Kidney glomerular epithelial cell (primary cell): Measurements from ENCODE around the gene NEK1.
"Not testable (repeated sequence)": the region's sequence is repeated elsewhere in the genome, so short reads cannot be mapped to it uniquely, and the experiment has no call there.

Experiments used
- DNase-seq: peaks from one replicate; lab custom pipeline; 2025; lab: John Stamatoyannopoulos, UW

Gene NEK1

GRCh38 chr4:169627307-169627706 lies 14.9 kb upstream of the NEK1 start:
- DNase-seq = peak; percentile 43

GRCh38 chr4:169626331-169627282 lies 14.2 kb upstream of the NEK1 start:
- no peak for DNase-seq

DNA sequence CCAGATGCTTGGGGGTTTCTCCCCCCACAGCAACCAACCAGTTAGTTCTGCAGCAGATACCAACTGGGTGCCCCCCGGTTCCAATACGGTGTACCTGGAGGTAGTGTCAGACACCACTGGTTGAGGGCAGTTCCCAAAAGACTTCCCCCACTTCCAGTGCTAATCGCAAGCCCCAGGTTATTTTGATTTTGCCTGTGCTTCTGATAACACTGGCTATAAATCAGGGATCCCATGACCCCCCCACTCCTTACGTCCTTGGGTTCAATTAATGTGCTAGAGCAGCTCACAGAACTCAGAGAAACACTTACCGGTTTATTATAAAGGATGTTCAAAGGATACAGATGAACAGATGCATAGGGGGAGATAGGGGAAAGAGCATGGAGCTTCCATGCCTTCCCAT lies 13.5 kb upstream of the NEK1 start:
- DNase-seq = no peak

- not testable (repeated sequence) for DNase-seq
Observed at GRCh38 chr4:169624012-169624411, 11.6 kb upstream of the NEK1 start.

GRCh38 chr4:169622566-169622965 lies 10.2 kb upstream of the NEK1 start:
- DNase-seq = no peak

GRCh38 chr4:169621731-169622492 lies 9.5 kb upstream of the NEK1 start:
- DNase-seq = peak; percentile 15

GRCh38 chr4:169620880-169621248 lies 8.5 kb upstream of the NEK1 start:
- DNase-seq = peak; percentile 50

GRCh38 chr4:169619958-169620879 lies 7.8 kb upstream of the NEK1 start, which contains the start of gene CLCN3:
Gene CLCN3, plus strand, starts transcription at chr4:169620578. Its CDS starts 15,351 bp downstream, at chr4:169635929.
- DNase-seq = peak; percentile 95

DNA sequence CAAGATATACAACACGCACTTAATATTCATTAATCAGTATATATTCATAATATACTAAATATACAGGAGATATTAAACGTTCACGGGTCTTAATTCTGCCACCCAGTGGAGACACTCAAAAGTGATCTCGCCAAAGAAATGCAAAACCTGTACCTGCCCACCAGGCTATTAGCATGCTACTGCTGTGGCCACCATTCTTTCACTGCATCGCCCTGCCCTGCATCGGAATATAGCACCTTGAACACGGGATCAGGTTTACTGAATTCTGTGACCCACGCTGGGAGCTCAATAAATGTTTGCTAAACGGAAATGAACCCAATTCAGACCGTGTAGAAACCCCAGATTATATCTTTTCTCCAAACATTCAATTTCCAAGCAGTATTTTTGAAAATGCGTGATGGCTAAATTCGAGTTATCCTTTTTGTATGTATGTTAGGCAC lies 7.2 kb upstream of the NEK1 start:
- peak; percentile 61 for DNase-seq

- no peak for DNase-seq
Observed at GRCh38 chr4:169618986-169619385, 6.6 kb upstream of the NEK1 start.

GRCh38 chr4:169618286-169618685 lies 5.9 kb upstream of the NEK1 start:
- no peak for DNase-seq

- DNase-seq = no peak
Observed at GRCh38 chr4:169617306-169617705, 4.9 kb upstream of the NEK1 start.

- DNase-seq = no peak
Observed at GRCh38 chr4:169616846-169617245, 4.5 kb upstream of the NEK1 start.

GRCh38 chr4:169615467-169616106 lies 3.2 kb upstream of the NEK1 start:
- DNase-seq = peak; percentile 48

GRCh38 chr4:169612871-169613859 lies 782 bp upstream of the NEK1 start:
- peak; percentile 81 for DNase-seq

- no peak for DNase-seq
Observed at GRCh38 chr4:169611157-169611556, 1.2 kb downstream of the NEK1 start.

DNA sequence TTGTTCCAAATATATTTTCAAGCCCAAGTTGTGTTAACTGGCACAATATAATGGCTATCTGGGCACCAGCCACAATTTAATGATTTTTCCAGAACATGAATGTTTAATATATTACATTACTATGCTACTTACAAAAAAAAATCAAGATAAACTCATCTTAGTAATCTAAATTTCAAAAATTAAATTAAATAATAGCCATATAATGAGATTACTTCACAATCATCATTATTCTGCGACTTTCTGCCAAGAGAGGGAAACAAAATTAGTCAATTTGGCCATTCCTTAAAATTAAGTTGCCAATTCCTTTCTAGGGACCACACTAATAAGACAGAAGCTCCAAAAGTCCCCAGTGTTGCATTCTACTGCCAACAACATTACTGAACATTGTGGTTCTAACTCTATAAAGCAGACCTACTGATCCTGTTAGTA lies 7.5 kb downstream of the NEK1 start:
- DNase-seq = no peak

DNA sequence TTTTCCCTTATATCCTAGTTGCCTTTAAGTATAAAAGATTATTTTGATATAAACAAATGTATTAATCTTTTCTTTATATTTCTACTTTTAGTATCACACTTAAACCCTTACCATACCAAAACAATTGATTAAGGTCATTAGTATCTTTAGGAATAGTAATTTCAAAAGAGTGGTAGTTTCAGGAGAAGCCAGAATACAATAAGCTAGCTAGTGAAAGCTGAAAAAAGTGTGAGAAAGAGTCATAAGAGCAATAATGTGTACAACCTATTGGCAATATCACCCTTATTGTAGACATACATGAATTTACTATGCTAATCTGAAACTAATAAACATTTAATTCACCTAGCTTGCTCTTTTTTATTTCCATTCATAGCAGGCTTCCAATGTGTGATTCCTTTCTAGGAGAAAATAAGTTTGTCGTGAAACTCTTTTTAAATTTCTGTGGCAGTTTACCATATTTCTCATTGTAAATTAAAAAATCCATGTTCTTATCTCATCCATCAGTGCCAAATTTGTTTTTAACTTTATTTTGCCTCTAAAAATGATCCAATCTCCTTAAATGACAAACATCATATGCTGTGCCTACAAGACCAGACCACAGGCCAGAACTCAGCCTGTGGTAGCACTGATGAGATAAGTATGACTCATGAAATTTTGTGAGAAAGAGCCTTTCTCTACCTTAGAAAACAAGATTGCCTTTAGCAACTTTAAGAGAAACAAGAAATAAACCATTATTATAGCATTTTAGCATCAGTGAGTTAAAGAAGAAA lies 8.1 kb downstream of the NEK1 start:
- peak; percentile 32 for DNase-seq

GRCh38 chr4:169603312-169603711 lies 9.1 kb downstream of the NEK1 start:
- DNase-seq = no peak
